HG02852 (cell line): ENCODE data around the gene RHOBTB3.
A peak's percentile ranks its signal among the peaks of the same experiment; 100 is the strongest.

ENCODE experiments used
- ATAC-seq: cut with Tn5 transposase; IDR thresholded peaks from one replicate; pipeline ENCODE4 v1.9.1; 2021; ENCODE audit warnings: mild to moderate bottlenecking, moderate library complexity; ENCODE audit not compliant: unreplicated experiment

RHOBTB3 gene

GRCh38 chr5:95838556-95838955 lies 107.4 kb downstream of the RHOBTB3 start:
- ATAC-seq = no peak

GRCh38 chr5:95839658-95840057 lies 108.5 kb downstream of the RHOBTB3 start:
- ATAC-seq = no peak

- ATAC-seq = no peak
Observed at GRCh38 chr5:95840956-95841705, 110.0 kb downstream of the RHOBTB3 start.

GRCh38 chr5:95841914-95842812 lies 111.0 kb downstream of the RHOBTB3 start:
- ATAC-seq = no peak

- peak; percentile 94 for ATAC-seq
Observed at GRCh38 chr5:95842854-95843544, 111.9 kb downstream of the RHOBTB3 start.

- ATAC-seq = no peak
Observed at GRCh38 chr5:95843733-95844223, 112.6 kb downstream of the RHOBTB3 start.

GRCh38 chr5:95845391-95845790 lies 114.3 kb downstream of the RHOBTB3 start:
- ATAC-seq = no peak
